Measurements from ENCODE around the gene ARRB1.

DNA sequence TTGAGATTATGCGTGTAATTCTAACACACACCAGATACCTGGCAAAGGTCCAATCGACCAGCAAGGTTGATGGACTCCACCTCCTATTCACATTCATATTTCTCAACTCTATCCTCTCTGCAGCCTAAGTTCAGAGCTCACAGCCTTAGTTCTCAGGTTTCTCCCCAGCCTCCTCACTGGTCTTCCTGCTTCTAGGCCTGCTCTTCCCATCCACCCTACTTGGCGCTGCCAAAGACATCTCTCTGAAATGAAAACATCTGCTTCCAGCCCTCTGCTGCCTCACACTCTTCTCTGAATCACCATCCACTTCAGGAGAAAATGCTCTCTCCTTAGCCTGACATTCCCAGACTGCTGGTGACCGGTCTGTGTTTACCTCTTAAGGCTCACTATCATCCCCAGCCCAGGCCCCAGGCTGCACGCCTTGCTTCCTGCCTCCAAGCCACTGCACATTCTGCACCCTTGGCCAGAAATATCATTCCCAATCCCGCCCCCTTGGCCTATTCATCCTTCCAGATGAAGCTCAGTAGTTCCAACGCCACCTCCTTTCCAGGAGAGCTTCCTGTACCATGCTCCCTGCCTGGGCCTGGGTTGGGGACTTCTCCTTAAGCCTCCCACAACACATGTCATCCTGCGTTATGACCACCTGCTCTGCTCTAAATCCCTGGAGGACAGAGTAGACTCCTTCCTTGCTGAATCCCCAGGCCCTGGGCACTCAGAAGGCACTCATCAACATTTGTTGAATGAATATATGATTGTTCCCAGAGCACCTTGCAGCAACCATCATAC is 3.5 kb downstream of the ARRB1 start:
- TF ChIP-seq TCF7L2 (IDR thresholded peaks at IDR 0.05; ENCODE audit: borderline replicate concordance, extremely low read depth, insufficient read depth, insufficient read length) = no peak
- TF ChIP-seq, protein P1, sequence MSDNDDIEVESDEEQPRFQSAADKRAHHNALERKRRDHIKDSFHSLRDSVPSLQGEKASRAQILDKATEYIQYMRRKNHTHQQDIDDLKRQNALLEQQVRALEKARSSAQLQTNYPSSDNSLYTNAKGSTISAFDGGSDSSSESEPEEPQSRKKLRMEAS (IDR thresholded peaks at IDR 0.05) = no peak
